SK-N-SH treated with all-trans-retinoic acid at 6 μM for 48 hours (cell line): Measurements from ENCODE around the gene MC1R.
A peak's percentile ranks its signal among the peaks of the same experiment; 100 is the strongest.

ENCODE experiments used
- ATAC-seq: fragments of 200-7000 bp; cut with Tn5 transposase; 3 replicates; pipeline ENCODE4 v1.9.1; 2020; ENCODE audit warnings: mild to moderate bottlenecking, moderate library complexity
- ARNTL ChIP-seq: fragments of 450-650 bp; formaldehyde crosslinking; IDR thresholded peaks from 2 replicates; pipeline ENCODE4 v1.5.0; 2020; ENCODE audit warnings: low read depth, mild to moderate bottlenecking, moderate library complexity, borderline replicate concordance
- BACH2 ChIP-seq: fragments of 250-450 bp; sonication (Bioruptor Pico); IDR thresholded peaks from 2 replicates; pipeline ENCODE4 v1.9.0; 2021; ENCODE audit warnings: mild to moderate bottlenecking, borderline replicate concordance
- ESRRG ChIP-seq: fragments of 250-450 bp; sonication (Bioruptor Pico); IDR thresholded peaks from 2 replicates; pipeline ENCODE4 v1.6.1; 2021; ENCODE audit warnings: mild to moderate bottlenecking
- ISL1 ChIP-seq: fragments of 250-450 bp; sonication (Bioruptor Pico); IDR thresholded peaks from 2 replicates; pipeline ENCODE4 v2.1.2; 2022; ENCODE audit warnings: mild to moderate bottlenecking, moderate library complexity
- OSR1 ChIP-seq: fragments of 250-450 bp; sonication (Bioruptor Pico); IDR thresholded peaks from 2 replicates; pipeline ENCODE4 v1.8.0; 2022; ENCODE audit warnings: moderate library complexity, mild to moderate bottlenecking, inconsistent platforms
- SNAI2 ChIP-seq: fragments of 250-450 bp; sonication (Bioruptor Pico); IDR thresholded peaks from 2 replicates; pipeline ENCODE4 v1.5.0; 2020; ENCODE audit warnings: mild to moderate bottlenecking, moderate library complexity
- TCF4 ChIP-seq: fragments of 250-450 bp; sonication (Bioruptor Pico); IDR thresholded peaks from 2 replicates; pipeline ENCODE4 v1.8.0; 2021; ENCODE audit warnings: mild to moderate bottlenecking, moderate library complexity, borderline replicate concordance
- TOX ChIP-seq: fragments of 250-450 bp; sonication (Bioruptor Pico); IDR thresholded peaks from 2 replicates; pipeline ENCODE4 v1.8.0; 2021; ENCODE audit warnings: mild to moderate bottlenecking, moderate library complexity, borderline replicate concordance
- ZC3H10 ChIP-seq: fragments of 250-450 bp; sonication (Bioruptor Pico); IDR thresholded peaks from 2 replicates; pipeline ENCODE4 v1.5.1; 2021; ENCODE audit warnings: mild to moderate bottlenecking, moderate library complexity
- ZFP3 ChIP-seq: fragments of 250-450 bp; sonication (Bioruptor Pico); IDR thresholded peaks from 2 replicates; pipeline ENCODE4 v1.5.0; 2020; ENCODE audit warnings: mild to moderate bottlenecking, moderate library complexity
- ZFP30 ChIP-seq: fragments of 450-650 bp; formaldehyde crosslinking; IDR thresholded peaks from 2 replicates; pipeline ENCODE4 v1.5.0; 2022; ENCODE audit warnings: mild to moderate bottlenecking, moderate library complexity
- ZNF565 ChIP-seq: fragments of 450-650 bp; formaldehyde crosslinking; conservative IDR thresholded peaks from 2 replicates; pipeline ENCODE4 v1.5.0; 2020; ENCODE audit warnings: low read depth, mild to moderate bottlenecking, moderate library complexity
- ZNF8 ChIP-seq: fragments of 450-650 bp; formaldehyde crosslinking; IDR thresholded peaks from 2 replicates; pipeline ENCODE4 v1.5.0; 2020; ENCODE audit warnings: mild to moderate bottlenecking, moderate library complexity
- TF ChIP-seq, protein P1 (sequence below): fragments of 250-450 bp; sonication (Bioruptor Pico); IDR thresholded peaks from 2 replicates; pipeline ENCODE4 v1.8.0; 2021; ENCODE audit warnings: low read depth, mild to moderate bottlenecking, moderate library complexity, borderline replicate concordance
- TF ChIP-seq, protein P2 (sequence below): fragments of 250-450 bp; sonication (Bioruptor Pico); IDR thresholded peaks from 2 replicates; pipeline ENCODE4 v1.5.0; 2020; ENCODE audit warnings: mild to moderate bottlenecking, moderate library complexity
- TF ChIP-seq, protein P3 (sequence below): fragments of 250-450 bp; sonication (Bioruptor Pico); IDR thresholded peaks from 2 replicates; pipeline ENCODE4 v1.8.0; 2020; ENCODE audit warnings: mild to moderate bottlenecking, moderate library complexity, borderline replicate concordance
- TF ChIP-seq, protein P4 (sequence below): fragments of 250-450 bp; sonication (Bioruptor Pico); IDR thresholded peaks from 2 replicates; pipeline ENCODE4 v1.5.1; 2021; ENCODE audit warnings: mild to moderate bottlenecking, moderate library complexity

The MC1R gene

DNA sequence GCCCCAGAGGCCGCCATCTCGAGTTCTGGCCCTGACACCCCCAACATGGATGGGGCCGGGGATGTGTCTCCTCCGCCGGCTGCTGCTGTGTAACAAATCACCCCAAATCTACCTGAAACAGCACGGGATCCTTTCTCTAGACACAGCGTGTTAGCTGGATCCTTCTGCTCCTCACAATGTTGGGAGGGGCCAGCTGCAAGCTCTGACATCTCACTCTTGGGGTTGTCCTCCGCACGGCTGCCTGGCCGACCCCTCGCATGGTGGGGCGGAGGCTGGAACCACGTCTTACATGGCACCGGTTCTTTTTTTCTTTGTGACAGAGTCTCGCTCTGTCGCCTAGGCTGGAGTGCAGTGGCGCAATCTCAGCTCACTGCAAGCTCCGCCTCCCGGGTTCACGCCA lies 18.3 kb downstream of the MC1R start:
- TF ChIP-seq TOX = no peak
- TF ChIP-seq, protein P1, sequence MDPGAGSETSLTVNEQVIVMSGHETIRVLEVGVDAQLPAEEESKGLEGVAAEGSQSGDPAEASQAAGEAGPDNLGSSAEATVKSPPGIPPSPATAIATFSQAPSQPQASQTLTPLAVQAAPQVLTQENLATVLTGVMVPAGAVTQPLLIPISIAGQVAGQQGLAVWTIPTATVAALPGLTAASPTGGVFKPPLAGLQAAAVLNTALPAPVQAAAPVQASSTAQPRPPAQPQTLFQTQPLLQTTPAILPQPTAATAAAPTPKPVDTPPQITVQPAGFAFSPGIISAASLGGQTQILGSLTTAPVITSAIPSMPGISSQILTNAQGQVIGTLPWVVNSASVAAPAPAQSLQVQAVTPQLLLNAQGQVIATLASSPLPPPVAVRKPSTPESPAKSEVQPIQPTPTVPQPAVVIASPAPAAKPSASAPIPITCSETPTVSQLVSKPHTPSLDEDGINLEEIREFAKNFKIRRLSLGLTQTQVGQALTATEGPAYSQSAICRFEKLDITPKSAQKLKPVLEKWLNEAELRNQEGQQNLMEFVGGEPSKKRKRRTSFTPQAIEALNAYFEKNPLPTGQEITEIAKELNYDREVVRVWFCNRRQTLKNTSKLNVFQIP (CRISPR knock-in tag) = no peak
- ATAC-seq = peak; percentile 4; the same call in 1 of the 3 replicates

DNA sequence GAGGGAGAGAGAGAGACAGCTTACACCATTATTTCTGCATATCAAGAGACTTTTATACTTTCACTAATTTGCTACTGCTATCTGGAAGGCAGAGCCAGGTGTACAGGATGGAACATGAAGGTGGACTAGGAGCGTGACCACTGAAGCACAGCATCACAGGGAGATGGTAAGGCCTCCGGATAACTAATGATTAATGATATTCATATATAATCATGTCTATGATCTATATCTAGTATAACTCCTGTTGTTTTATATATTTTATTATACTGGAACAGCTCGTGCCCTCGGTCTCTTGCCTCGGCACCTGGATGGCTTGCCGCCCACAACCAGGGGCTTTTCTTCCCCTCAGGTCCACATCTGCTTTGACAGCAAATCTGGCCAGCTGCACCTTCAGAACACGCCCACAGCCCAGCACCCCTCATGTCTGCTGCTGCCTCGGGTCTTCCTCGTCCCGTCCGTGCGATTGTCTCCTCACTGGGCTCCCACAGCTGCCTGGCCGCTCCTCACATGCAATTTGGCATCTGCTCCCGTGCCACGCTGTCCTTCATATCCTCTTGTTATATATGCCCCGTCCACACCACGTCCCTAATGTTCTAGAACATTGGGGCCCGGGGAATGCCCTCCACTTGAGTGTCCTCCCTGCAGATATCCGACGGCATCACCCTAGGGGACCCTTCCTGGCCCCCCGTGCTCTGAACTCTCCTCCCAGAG lies 19.7 kb downstream of the MC1R start:
- TF ChIP-seq ZNF8 (no peak), ZFP30 (CRISPR knock-in tag) (no peak), TCF4 (CRISPR knock-in tag) (no peak), ISL1 (no peak), ZNF565 (no peak), ESRRG (CRISPR knock-in tag) (no peak), ARNTL (CRISPR knock-in tag) (no peak), ZC3H10 (CRISPR knock-in tag) (no peak), OSR1 (CRISPR knock-in tag) (no peak), BACH2 (CRISPR knock-in tag) (no peak), TOX (no peak)
- TF ChIP-seq, protein P2, sequence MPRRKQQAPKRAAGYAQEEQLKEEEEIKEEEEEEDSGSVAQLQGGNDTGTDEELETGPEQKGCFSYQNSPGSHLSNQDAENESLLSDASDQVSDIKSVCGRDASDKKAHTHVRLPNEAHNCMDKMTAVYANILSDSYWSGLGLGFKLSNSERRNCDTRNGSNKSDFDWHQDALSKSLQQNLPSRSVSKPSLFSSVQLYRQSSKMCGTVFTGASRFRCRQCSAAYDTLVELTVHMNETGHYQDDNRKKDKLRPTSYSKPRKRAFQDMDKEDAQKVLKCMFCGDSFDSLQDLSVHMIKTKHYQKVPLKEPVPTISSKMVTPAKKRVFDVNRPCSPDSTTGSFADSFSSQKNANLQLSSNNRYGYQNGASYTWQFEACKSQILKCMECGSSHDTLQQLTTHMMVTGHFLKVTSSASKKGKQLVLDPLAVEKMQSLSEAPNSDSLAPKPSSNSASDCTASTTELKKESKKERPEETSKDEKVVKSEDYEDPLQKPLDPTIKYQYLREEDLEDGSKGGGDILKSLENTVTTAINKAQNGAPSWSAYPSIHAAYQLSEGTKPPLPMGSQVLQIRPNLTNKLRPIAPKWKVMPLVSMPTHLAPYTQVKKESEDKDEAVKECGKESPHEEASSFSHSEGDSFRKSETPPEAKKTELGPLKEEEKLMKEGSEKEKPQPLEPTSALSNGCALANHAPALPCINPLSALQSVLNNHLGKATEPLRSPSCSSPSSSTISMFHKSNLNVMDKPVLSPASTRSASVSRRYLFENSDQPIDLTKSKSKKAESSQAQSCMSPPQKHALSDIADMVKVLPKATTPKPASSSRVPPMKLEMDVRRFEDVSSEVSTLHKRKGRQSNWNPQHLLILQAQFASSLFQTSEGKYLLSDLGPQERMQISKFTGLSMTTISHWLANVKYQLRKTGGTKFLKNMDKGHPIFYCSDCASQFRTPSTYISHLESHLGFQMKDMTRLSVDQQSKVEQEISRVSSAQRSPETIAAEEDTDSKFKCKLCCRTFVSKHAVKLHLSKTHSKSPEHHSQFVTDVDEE (CRISPR knock-in tag) = no peak
- TF ChIP-seq, protein P1 (CRISPR knock-in tag) = no peak
- TF ChIP-seq, protein P3, sequence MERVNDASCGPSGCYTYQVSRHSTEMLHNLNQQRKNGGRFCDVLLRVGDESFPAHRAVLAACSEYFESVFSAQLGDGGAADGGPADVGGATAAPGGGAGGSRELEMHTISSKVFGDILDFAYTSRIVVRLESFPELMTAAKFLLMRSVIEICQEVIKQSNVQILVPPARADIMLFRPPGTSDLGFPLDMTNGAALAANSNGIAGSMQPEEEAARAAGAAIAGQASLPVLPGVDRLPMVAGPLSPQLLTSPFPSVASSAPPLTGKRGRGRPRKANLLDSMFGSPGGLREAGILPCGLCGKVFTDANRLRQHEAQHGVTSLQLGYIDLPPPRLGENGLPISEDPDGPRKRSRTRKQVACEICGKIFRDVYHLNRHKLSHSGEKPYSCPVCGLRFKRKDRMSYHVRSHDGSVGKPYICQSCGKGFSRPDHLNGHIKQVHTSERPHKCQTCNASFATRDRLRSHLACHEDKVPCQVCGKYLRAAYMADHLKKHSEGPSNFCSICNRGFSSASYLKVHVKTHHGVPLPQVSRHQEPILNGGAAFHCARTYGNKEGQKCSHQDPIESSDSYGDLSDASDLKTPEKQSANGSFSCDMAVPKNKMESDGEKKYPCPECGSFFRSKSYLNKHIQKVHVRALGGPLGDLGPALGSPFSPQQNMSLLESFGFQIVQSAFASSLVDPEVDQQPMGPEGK (CRISPR knock-in tag) = no peak

DNA sequence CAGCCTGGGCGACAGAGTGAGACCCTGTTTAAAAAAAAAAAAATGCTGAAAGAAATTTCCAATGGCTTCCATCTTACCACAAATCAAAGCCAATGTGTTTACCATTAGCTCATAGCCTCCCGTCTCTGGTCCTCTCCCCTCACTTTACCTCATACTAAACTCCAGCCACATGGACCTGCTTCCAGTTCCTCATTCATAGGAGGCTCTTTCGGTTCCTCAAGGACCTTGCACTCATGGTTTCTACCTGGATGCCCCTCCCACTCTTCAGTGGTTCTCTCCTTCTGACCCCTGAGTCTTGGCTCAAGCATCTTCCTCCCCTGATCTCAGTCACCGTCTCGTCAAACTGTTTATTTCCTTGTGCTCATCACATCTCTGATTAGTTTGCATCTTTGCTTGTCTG lies 26.1 kb downstream of the MC1R start:
- TF ChIP-seq, protein P4, sequence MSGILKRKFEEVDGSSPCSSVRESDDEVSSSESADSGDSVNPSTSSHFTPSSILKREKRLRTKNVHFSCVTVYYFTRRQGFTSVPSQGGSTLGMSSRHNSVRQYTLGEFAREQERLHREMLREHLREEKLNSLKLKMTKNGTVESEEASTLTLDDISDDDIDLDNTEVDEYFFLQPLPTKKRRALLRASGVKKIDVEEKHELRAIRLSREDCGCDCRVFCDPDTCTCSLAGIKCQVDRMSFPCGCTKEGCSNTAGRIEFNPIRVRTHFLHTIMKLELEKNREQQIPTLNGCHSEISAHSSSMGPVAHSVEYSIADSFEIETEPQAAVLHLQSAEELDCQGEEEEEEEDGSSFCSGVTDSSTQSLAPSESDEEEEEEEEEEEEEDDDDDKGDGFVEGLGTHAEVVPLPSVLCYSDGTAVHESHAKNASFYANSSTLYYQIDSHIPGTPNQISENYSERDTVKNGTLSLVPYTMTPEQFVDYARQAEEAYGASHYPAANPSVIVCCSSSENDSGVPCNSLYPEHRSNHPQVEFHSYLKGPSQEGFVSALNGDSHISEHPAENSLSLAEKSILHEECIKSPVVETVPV (CRISPR knock-in tag) = no peak
- TF ChIP-seq ZNF8 (no peak), SNAI2 (CRISPR knock-in tag) (no peak), TOX (no peak), TCF4 (CRISPR knock-in tag) (no peak), ZFP3 (CRISPR knock-in tag) (no peak)
- TF ChIP-seq, protein P2 (CRISPR knock-in tag) = no peak
- TF ChIP-seq, protein P3 (CRISPR knock-in tag) = no peak
- ATAC-seq = no peak

More for the DNA sequence above, 19.7 kb downstream of the MC1R start:
- peak; percentile 11 for ATAC-seq
